HepG2 (cell line): ENCODE results near the gene IMMP1L.

Source experiments
- CTCF ChIP-seq: sonication (generic); formaldehyde crosslinking; IDR thresholded peaks from 2 replicates; pipeline ENCODE4 v1.5.0; 2020; ENCODE audit warnings: mild to moderate bottlenecking, missing genetic modification reagents, moderate library complexity
- EP300 ChIP-seq, 3 experiments: sonication (generic) in 1 of 3; formaldehyde crosslinking in 1 of 3; IDR thresholded peaks; 2 replicates each; pipeline versions ENCODE4 v1.5.1 to v1.6.1; 2011 to 2020; ENCODE audit warnings: low read depth in 2 of 3, low read length in 2 of 3, borderline replicate concordance in 1 of 3, improper control_type of control experiment in 1 of 3, mild to moderate bottlenecking in 1 of 3, missing genetic modification reagents in 1 of 3, moderate library complexity in 1 of 3
- ETV5 ChIP-seq: IDR thresholded peaks from 2 replicates; pipeline ENCODE4 v1.6.1; 2018; ENCODE audit warnings: missing biosample characterization, missing genetic modification reagents, inconsistent platforms, borderline replicate concordance
- EZH2 ChIP-seq: conservative IDR thresholded peaks from 2 replicates; pipeline ENCODE4 v1.6.1; 2012; ENCODE audit warnings: mild to moderate bottlenecking, low read depth, low read length, moderate library complexity
- FOXK1 ChIP-seq: sonication (generic); formaldehyde crosslinking; IDR thresholded peaks from 2 replicates; pipeline ENCODE4 v1.4.0; 2020; ENCODE audit warnings: low read depth, missing genetic modification reagents, borderline replicate concordance
- RAD21 ChIP-seq: fragments of 450-650 bp; formaldehyde crosslinking; IDR thresholded peaks from 2 replicates; pipeline ENCODE4 v1.5.0; 2020; ENCODE audit warnings: mild to moderate bottlenecking
- ZKSCAN1 ChIP-seq: fragments of 150-350 bp; IDR thresholded peaks from 2 replicates; pipeline ENCODE4 v1.6.1; 2014; ENCODE audit warnings: low read length
- ZNF138 ChIP-seq: sonication (generic); formaldehyde crosslinking; IDR thresholded peaks from 2 replicates; pipeline ENCODE4 v1.5.0; 2020; ENCODE audit warnings: mild to moderate bottlenecking, low read depth, missing genetic modification reagents
- ZNF143 ChIP-seq: sonication (generic); formaldehyde crosslinking; IDR thresholded peaks from 2 replicates; pipeline ENCODE4 v1.4.0; 2020; ENCODE audit warnings: missing genetic modification reagents
- ZNF326 ChIP-seq: sonication (generic); formaldehyde crosslinking; IDR thresholded peaks from 2 replicates; pipeline ENCODE4 v1.4.0; 2020; ENCODE audit warnings: missing genetic modification reagents, borderline replicate concordance
- ZNF496 ChIP-seq: sonication (generic); formaldehyde crosslinking; IDR thresholded peaks from 2 replicates; pipeline ENCODE4 v1.8.1; 2023; ENCODE audit warnings: mild to moderate bottlenecking, moderate library complexity, missing genetic modification reagents; ENCODE audit not compliant: insufficient replicate concordance
- ZSCAN29 ChIP-seq: sonication (generic); formaldehyde crosslinking; conservative IDR thresholded peaks from 2 replicates; pipeline ENCODE4 v1.4.0; 2020; ENCODE audit warnings: mild to moderate bottlenecking, missing genetic modification reagents
- TF ChIP-seq, protein P1 (sequence below): sonication (generic); formaldehyde crosslinking; IDR thresholded peaks from 2 replicates; pipeline ENCODE4 v1.8.0; 2022; ENCODE audit warnings: mild to moderate bottlenecking, missing genetic modification reagents, moderate library complexity

- no peak for TF ChIP-seq ZKSCAN1
- no peak for TF ChIP-seq FOXK1 (CRISPR knock-in tag)
- no peak for TF ChIP-seq ETV5 (CRISPR knock-in tag)
- no peak for TF ChIP-seq CTCF (CRISPR knock-in tag)
- no peak for TF ChIP-seq ZSCAN29 (CRISPR knock-in tag)
- no peak for TF ChIP-seq ZNF138 (CRISPR knock-in tag)
- no peak for TF ChIP-seq ZNF143 (CRISPR knock-in tag)
- no peak for TF ChIP-seq RAD21 (CRISPR knock-in tag)
- no peak for TF ChIP-seq ZNF326 (CRISPR knock-in tag)
- TF ChIP-seq, protein P1, sequence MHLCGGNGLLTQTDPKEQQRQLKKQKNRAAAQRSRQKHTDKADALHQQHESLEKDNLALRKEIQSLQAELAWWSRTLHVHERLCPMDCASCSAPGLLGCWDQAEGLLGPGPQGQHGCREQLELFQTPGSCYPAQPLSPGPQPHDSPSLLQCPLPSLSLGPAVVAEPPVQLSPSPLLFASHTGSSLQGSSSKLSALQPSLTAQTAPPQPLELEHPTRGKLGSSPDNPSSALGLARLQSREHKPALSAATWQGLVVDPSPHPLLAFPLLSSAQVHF, result no peak
- TF ChIP-seq EZH2, result no peak
- no peak for TF ChIP-seq ZNF496 (CRISPR knock-in tag)
- TF ChIP-seq EP300 (IDR thresholded peaks at IDR 0.05; ENCODE audit: low read depth in 2 of 2, low read length in 2 of 2), result no peak
- no peak for TF ChIP-seq EP300 (CRISPR knock-in tag; IDR thresholded peaks at IDR 0.05; ENCODE audit: borderline replicate concordance)
Measured at GRCh38 chr11:31455177-31455576, 54.2 kb downstream of the IMMP1L start.
